NB4 (cell line): Measurements from ENCODE around the gene ZNF341.

Experiments used
- DNase-seq: peaks from one replicate; pipeline ENCODE4 v3.0.0; 2010; ENCODE audit warnings: low read depth
- H3K4me3 ChIP-seq: one replicate; pipeline ENCODE4 v1.5.1; 2011; ENCODE audit warnings: mild to moderate bottlenecking, low read depth, low read length, moderate library complexity
- CTCF ChIP-seq: IDR thresholded peaks from one replicate; pipeline ENCODE4 v1.5.1; 2012; ENCODE audit warnings: low read depth, low read length
- MAX ChIP-seq: IDR thresholded peaks from 2 replicates; pipeline ENCODE4 v1.6.1; 2011; ENCODE audit warnings: low read depth, low read length
- MYC ChIP-seq: IDR thresholded peaks from 2 replicates; pipeline ENCODE4 v1.6.1; 2011; ENCODE audit warnings: low read depth, low read length
- POLR2A ChIP-seq: IDR thresholded peaks from 2 replicates; pipeline ENCODE4 v1.6.1; 2011; ENCODE audit warnings: mild to moderate bottlenecking; ENCODE audit not compliant: insufficient read length; ENCODE audit errors: extremely low read depth

ZNF341 gene

GRCh38 chr20:33702861-33703260 lies 28.9 kb upstream of the ZNF341 start:
- no peak overlapping the region for H3K4me3 ChIP-seq
- no peak for DNase-seq
- TF ChIP-seq POLR2A = no peak
- TF ChIP-seq MAX = no peak
- no peak for TF ChIP-seq MYC

- no peak overlapping the region for H3K4me3 ChIP-seq
- no peak for DNase-seq
- no peak for TF ChIP-seq CTCF
- no peak for TF ChIP-seq POLR2A
- no peak for TF ChIP-seq MAX
- no peak for TF ChIP-seq MYC
Observed at GRCh38 chr20:33703498-33704137, 28.2 kb upstream of the ZNF341 start.

- DNase-seq = no peak
- no peak overlapping the region for H3K4me3 ChIP-seq
- no peak for TF ChIP-seq MAX
- no peak for TF ChIP-seq CTCF
- TF ChIP-seq POLR2A = no peak
- TF ChIP-seq MYC = no peak
Observed at GRCh38 chr20:33704197-33704924, 27.4 kb upstream of the ZNF341 start.

- TF ChIP-seq CTCF (no peak), MAX (no peak), MYC (no peak), POLR2A (no peak)
- no peak for DNase-seq
- H3K4me3 ChIP-seq = no peak overlapping the region
Observed at GRCh38 chr20:33707668-33708067, 24.1 kb upstream of the ZNF341 start.

- TF ChIP-seq CTCF (no peak), POLR2A (no peak), MYC (no peak), MAX (no peak)
- no peak overlapping the region for H3K4me3 ChIP-seq
- DNase-seq = no peak
Observed at GRCh38 chr20:33709398-33709797, 22.4 kb upstream of the ZNF341 start.

- no peak overlapping the region for H3K4me3 ChIP-seq
- no peak for TF ChIP-seq MYC
- TF ChIP-seq POLR2A = no peak
- no peak for TF ChIP-seq CTCF
- no peak for TF ChIP-seq MAX
- no peak for DNase-seq
Observed at GRCh38 chr20:33709905-33710541, 21.8 kb upstream of the ZNF341 start.
